Aorta (tissue), 5 donors: ENCODE measurements around the gene SSTR1. TPM values are rescaled to one million over a fixed set of nuclear protein-coding genes. Genes with fewer than 3 reads are reported as not detected.
"Not testable (repeated sequence)": the region's sequence is repeated elsewhere in the genome, so short reads cannot be mapped to it uniquely, and the experiment has no call there.

Source experiments
- ATAC-seq: fragments of 200-7000 bp; cut with Tn5 transposase; one replicate; pipeline ENCODE4 v1.9.1; 2022; ENCODE audit warnings: moderate library complexity; ENCODE audit not compliant: low FRiP score
- DNase-seq, 2 donors: peaks; one replicate each; pipeline ENCODE4 v3.0.0-alpha.2; 2020
- H3K27ac ChIP-seq, 2 donors: one replicate each; pipeline ENCODE4 v1.5.1; 2013; ENCODE audit warnings: low read length in 2 of 2, mild to moderate bottlenecking in 2 of 2, moderate library complexity in 2 of 2, control low read depth in 1 of 2, inconsistent platforms in 1 of 2, low read depth in 1 of 2
- H3K27me3 ChIP-seq, 2 donors: one replicate each; pipeline ENCODE4 v1.6.1; 2013; ENCODE audit warnings: control low read depth in 1 of 2, low read length in 1 of 2, mild to moderate bottlenecking in 1 of 2, moderate library complexity in 1 of 2; ENCODE audit not compliant: insufficient read depth in 2 of 2, control insufficient read depth in 1 of 2
- H3K36me3 ChIP-seq, 2 donors: one replicate each; pipeline ENCODE4 v1.6.1; 2013; ENCODE audit warnings: control low read depth in 1 of 2, low read length in 1 of 2, mild to moderate bottlenecking in 1 of 2; ENCODE audit not compliant: insufficient read depth in 2 of 2, control insufficient read depth in 1 of 2
- H3K4me1 ChIP-seq, 2 donors: one replicate each; pipeline ENCODE4 v1.6.1; 2013; ENCODE audit warnings: low read length in 2 of 2, control low read depth in 1 of 2, mild to moderate bottlenecking in 1 of 2, moderate library complexity in 1 of 2; ENCODE audit not compliant: insufficient read depth in 2 of 2, control insufficient read depth in 1 of 2
- H3K4me3 ChIP-seq, 2 donors: one replicate each; pipeline ENCODE4 v1.5.1; 2013; ENCODE audit warnings: low read length in 2 of 2, control low read depth in 1 of 2, mild to moderate bottlenecking in 1 of 2
- H3K9me3 ChIP-seq: one replicate; pipeline ENCODE4 v1.6.1; 2013; ENCODE audit warnings: mild to moderate bottlenecking, low read length; ENCODE audit not compliant: control insufficient read depth
- WGBS, 2 donors: extraction: QIAGEN DNeasy Blood & Tissue Kit; methylation state at CpG; one replicate each; pipeline ENCODE4 v1.1.7; 2013; 5-methylcytosine and 5-hydroxymethylcytosine counted together
- intact Hi-C, 2 donors: fragments of 100-400 bp; cut with DNase I; formaldehyde crosslinking; loops; one replicate each; pipeline versions ENCODE4 v1.14.2 to v1.15.0; 2022
- polyA plus RNA-seq, 2 donors: library from polyadenylated mRNA; stranded (reverse); fragments of 200-250 nt; gene quantifications; one replicate each; pipeline ENCODE4 v1.2.3, GENCODE V29; 2013
- total RNA-seq, 2 donors: library from RNA; stranded (reverse); fragmentation: NEBNext Ultra II Directional; extraction: Animal tissue kit (Norgen Biotek cat#: 25700); gene quantifications; one replicate each; pipeline ENCODE4 v1.2.1, GENCODE V29; 2021
- donor health status: healthy with polysubstance abuse.
- donor health status: Bipolar disorder and iron deficiency.
- donor health status: DM: no; HTN: no; CAD: no.
- donor health status: DM: no; HTN: no; CAD: no.
- donor health status: DM: yes; HTN: yes; CAD: no.

The SSTR1 gene
- total and polyA plus RNA-seq, 4 donors, result 0.61 to 2.6 (median 0.94) TPM

DNA sequence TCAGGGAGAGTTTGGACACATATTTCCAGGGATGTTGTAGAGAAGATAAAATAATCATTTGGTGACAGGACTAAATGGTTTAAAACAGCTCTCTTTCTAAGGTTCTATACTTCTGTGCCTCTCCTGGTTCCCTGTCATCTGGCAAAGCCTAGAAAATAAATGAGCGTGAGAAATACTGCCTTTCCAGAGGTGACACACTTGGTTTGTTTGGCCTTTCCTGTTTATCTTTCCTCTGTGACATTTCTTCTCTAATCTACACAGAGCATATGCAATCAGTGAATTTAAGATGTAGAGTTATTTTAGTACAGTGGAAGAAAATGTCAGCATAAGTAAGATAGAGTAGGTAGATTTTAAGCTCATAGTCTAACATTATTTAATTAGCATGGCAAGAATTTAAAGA lies 22.0 kb upstream of the SSTR1 start:
- no peak overlapping the region for H3K4me3 ChIP-seq
- ATAC-seq (no peak), DNase-seq (no peak)
- H3K4me1 ChIP-seq, result no peaks in the 10 kb centered on the region
- no peaks in the 10 kb centered on the region for H3K9me3 ChIP-seq
- no peaks in the 10 kb centered on the region for H3K36me3 ChIP-seq
- intact Hi-C loops, result no loop called here
- no peaks in the 10 kb centered on the region for H3K27me3 ChIP-seq
- 35 to 38% methylated on average over 1 of the region's 1 CpG for WGBS, 2 donors
- H3K27ac ChIP-seq, result no peak overlapping the region

- Histone ChIP-seq H3K9me3 (no peaks in the 10 kb centered on the region), H3K27me3 (no peaks in the 10 kb centered on the region), H3K4me3 (no peak overlapping the region), H3K4me1 (no peaks in the 10 kb centered on the region), H3K36me3 (no peaks in the 10 kb centered on the region), H3K27ac (no peak overlapping the region)
- DNase-seq (no peak), ATAC-seq (no peak)
- 64 to 73% methylated on average over 1 of the region's 1 CpG for WGBS, 2 donors
- intact Hi-C loops, result no loop called here
Measured at GRCh38 chr14:38186216-38186615, 21.5 kb upstream of the SSTR1 start.

GRCh38 chr14:38187528-38187927 lies 20.2 kb upstream of the SSTR1 start:
- H3K27me3 ChIP-seq, result no peaks in the 10 kb centered on the region
- no peak overlapping the region for H3K27ac ChIP-seq
- no peak for DNase-seq
- intact Hi-C loops, result no loop called here
- no peak overlapping the region for H3K4me3 ChIP-seq
- H3K9me3 ChIP-seq, result no peaks in the 10 kb centered on the region
- no peaks in the 10 kb centered on the region for H3K36me3 ChIP-seq
- WGBS, 2 donors, result 85 to 91% methylated on average over 2 of the region's 2 CpGs
- ATAC-seq, result no peak
- H3K4me1 ChIP-seq, result no peaks in the 10 kb centered on the region

DNA sequence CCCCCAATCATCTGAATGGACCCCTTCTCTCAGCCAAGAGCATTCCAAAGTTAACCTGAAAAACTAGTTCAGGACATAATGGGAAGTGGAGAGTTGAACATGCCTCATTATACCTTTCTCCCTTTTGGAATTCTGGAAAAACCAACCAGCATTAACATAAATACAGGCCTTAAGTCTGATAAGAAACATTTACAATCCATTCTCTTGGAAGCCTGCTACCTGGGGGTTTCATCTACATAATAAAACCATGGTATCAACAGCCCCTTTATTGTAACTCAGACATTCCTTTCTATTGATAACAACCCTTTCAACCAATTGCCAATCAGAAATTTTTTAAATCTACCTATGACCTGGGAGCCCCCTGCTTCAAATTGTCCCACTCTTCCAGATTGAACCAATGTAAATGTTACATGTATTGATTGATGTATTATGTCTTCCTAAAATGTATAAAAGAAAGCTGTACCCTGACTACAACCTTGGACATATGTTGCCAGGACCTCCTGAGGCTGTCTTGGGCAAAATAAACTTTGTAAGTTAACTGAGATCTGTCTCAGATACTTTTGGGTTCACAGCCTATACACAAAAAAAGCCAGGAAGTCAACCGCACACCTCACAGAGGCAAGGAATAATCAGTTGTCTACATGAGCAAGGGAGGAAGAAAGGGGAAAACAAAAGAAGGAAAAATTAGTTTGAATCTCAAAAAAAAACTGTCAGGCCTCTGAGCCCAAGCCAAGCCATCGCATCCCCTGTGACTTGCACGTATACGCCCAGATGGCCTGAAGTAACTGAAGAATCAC lies 17.6 kb upstream of the SSTR1 start:
- ATAC-seq, result no peak
- Histone ChIP-seq H3K4me1 (no peaks in the 10 kb centered on the region), H3K27ac (no peak overlapping the region), H3K27me3 (no peaks in the 10 kb centered on the region), H3K36me3 (no peaks in the 10 kb centered on the region), H3K4me3 (no peak overlapping the region), H3K9me3 (no peaks in the 10 kb centered on the region)
- 81 to 86% methylated on average over 4 of the region's 4 CpGs for WGBS, 2 donors
- DNase-seq, result no peak
- intact Hi-C loops, result no loop called here

DNA sequence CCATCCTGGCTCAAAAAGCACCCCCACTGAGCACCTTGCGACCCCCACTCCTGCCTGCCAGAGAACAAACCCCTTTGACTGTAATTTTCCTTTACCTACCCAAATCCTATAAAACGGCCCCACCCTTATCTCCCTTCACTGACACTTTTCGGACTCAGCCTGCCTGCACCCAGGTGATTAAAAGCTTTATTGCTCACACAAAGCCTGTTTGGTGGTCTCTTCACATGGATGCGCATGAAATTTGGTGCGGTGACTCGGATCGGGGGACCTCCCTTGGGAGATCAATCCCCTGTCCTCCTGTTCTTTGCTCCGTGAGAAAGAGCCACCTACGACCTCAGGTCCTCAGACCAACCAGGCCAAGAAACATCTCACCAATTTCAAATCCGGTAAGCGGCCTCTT lies 16.9 kb upstream of the SSTR1 start:
- WGBS, 2 donors, result 61 to 86% methylated on average over 11 of the region's 11 CpGs
- ATAC-seq, intact Hi-C loops: not testable (repeated sequence)

GRCh38 chr14:38191491-38191890 lies 16.2 kb upstream of the SSTR1 start:
- ATAC-seq, H3K9me3 ChIP-seq, DNase-seq, H3K4me3 ChIP-seq, H3K27me3 ChIP-seq, H3K36me3 ChIP-seq, H3K27ac ChIP-seq, H3K4me1 ChIP-seq, intact Hi-C loops: not testable (repeated sequence)
- 68 to 87% methylated on average over 10 of the region's 10 CpGs for WGBS, 2 donors

More for the DNA sequence above, 16.9 kb upstream of the SSTR1 start:
- not testable (repeated sequence) for DNase-seq, H3K4me3 ChIP-seq, H3K27me3 ChIP-seq, H3K36me3 ChIP-seq, H3K9me3 ChIP-seq, H3K27ac ChIP-seq, H3K4me1 ChIP-seq

DNA sequence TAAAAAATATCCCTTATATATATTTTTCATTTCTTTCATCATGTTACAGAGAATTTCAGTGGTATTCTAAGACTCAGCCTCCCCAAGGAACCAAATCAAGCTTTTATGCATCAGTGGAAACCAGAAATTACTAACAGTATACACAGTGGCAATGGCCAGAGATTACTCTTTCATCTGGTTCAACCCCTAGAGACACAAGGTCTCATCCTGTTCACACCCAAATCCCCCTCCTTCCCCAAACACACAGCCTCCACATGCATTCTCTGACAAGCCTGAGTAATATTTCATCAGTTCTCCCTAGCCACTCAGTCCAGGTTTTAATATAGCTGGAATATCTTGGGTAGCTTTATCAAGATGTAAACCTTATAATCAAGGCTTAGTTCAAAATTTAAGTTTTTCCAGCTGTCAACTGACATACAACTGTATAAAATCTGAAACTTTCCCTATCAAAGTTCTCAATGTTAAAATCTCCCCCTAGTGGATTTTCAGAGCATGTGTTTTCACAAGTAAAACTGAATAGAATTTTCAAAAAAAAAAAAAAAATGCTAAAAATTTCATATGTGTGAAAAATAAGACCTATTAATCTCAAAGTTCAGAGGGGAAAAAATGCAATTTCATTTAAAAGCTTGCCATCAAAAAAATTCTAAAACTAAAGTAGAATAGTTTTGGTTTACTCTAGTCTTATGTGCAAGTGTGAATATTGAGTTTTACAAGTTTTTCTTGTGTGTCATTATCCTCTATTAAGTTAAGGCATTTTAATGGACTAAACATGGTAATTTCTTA lies 10.5 kb upstream of the SSTR1 start:
- H3K27ac ChIP-seq, result no peak overlapping the region
- no peak overlapping the region for H3K4me3 ChIP-seq
- no peaks in the 10 kb centered on the region for H3K4me1 ChIP-seq
- no peaks in the 10 kb centered on the region for H3K9me3 ChIP-seq
- no peaks in the 10 kb centered on the region for H3K27me3 ChIP-seq
- ATAC-seq (no peak), DNase-seq (no peak)
- intact Hi-C loops, result no loop called here
- no peaks in the 10 kb centered on the region for H3K36me3 ChIP-seq

- Histone ChIP-seq H3K4me3 (no peak overlapping the region), H3K36me3 (no peaks in the 10 kb centered on the region), H3K4me1 (no peaks in the 10 kb centered on the region), H3K27me3 (no peaks in the 10 kb centered on the region), H3K9me3 (no peaks in the 10 kb centered on the region), H3K27ac (no peak overlapping the region)
- DNase-seq (no peak), ATAC-seq (no peak)
- 90 to 94% methylated on average over 2 of the region's 2 CpGs for WGBS, 2 donors
- intact Hi-C loops, result no loop called here
Measured at GRCh38 chr14:38197784-38198335, 9.8 kb upstream of the SSTR1 start.
